Renal cortical epithelial cell (primary cell): ENCODE measurements around the gene ABCG1. TPM values are rescaled to one million over a fixed set of nuclear protein-coding genes. Genes with fewer than 3 reads are reported as not detected.

ENCODE experiments used
- total RNA-seq: library from RNA; depleted of rRNA; stranded (reverse); fragments of >200 nt; gene quantifications from 2 replicates; pipeline ENCODE4 v1.2.3, GENCODE V29; 2014

The ABCG1 gene
- total RNA-seq, 1 donor from 2014 or later: 0.85 TPM

Other genes with a start within 250 kb of the ABCG1 start
- 4.5 and 9.0 TPM in 2 replicates for gene ZBTB21, start 208.8 kb upstream of the ABCG1 start, total RNA-seq
- not detected in 2 replicates for gene UMODL1, start 147.8 kb upstream of the ABCG1 start, total RNA-seq
- gene TFF3, start 96.3 kb downstream of the ABCG1 start, total RNA-seq: 0.40 and 0.87 TPM in 2 replicates
- gene TFF2, start 131.9 kb downstream of the ABCG1 start, total RNA-seq: not detected in 2 replicates
- not detected in 2 replicates for gene TFF1, start 147.4 kb downstream of the ABCG1 start, total RNA-seq
- gene TMPRSS3, start 176.9 kb downstream of the ABCG1 start, total RNA-seq: 0.17 and 0.75 TPM in 2 replicates
- not detected in 2 replicates for gene UBASH3A, start 184.8 kb downstream of the ABCG1 start, total RNA-seq